ENCODE measurements around the gene RAB4A.
"Not testable (repeated sequence)": the region's sequence is repeated elsewhere in the genome, so short reads cannot be mapped to it uniquely, and the experiment has no call there.

The RAB4A gene

GRCh38 chr1:229272164-229273158 lies 1.6 kb downstream of the RAB4A start:
- no peak for DNase-seq

- no peak for DNase-seq
Observed at GRCh38 chr1:229273507-229274232, 2.8 kb downstream of the RAB4A start.

- no peak for DNase-seq
Observed at GRCh38 chr1:229275005-229275404, 4.1 kb downstream of the RAB4A start.

- no peak for DNase-seq
Observed at GRCh38 chr1:229278120-229278741, 7.3 kb downstream of the RAB4A start.

- no peak for DNase-seq
Observed at GRCh38 chr1:229279242-229279641, 8.3 kb downstream of the RAB4A start.

GRCh38 chr1:229280037-229280828 lies 9.3 kb downstream of the RAB4A start:
- DNase-seq: no peak

- DNase-seq: no peak
Observed at GRCh38 chr1:229280921-229281320, 10.0 kb downstream of the RAB4A start.

GRCh38 chr1:229281339-229281926 lies 10.5 kb downstream of the RAB4A start:
- no peak for DNase-seq

GRCh38 chr1:229282295-229282823 lies 11.4 kb downstream of the RAB4A start:
- no peak for DNase-seq

GRCh38 chr1:229283183-229283611 lies 12.3 kb downstream of the RAB4A start:
- DNase-seq: no peak

GRCh38 chr1:229284887-229285286 lies 14.0 kb downstream of the RAB4A start:
- DNase-seq: no peak

GRCh38 chr1:229285440-229285839 lies 14.5 kb downstream of the RAB4A start:
- no peak for DNase-seq

GRCh38 chr1:229286099-229286766 lies 15.3 kb downstream of the RAB4A start:
- DNase-seq: no peak

- no peak for DNase-seq
Observed at GRCh38 chr1:229287267-229287666, 16.4 kb downstream of the RAB4A start.

GRCh38 chr1:229288516-229288915 lies 17.6 kb downstream of the RAB4A start:
- no peak for DNase-seq

- DNase-seq: not testable (repeated sequence)
Observed at GRCh38 chr1:229291686-229292085, 20.8 kb downstream of the RAB4A start.

- no peak for DNase-seq
Observed at GRCh38 chr1:229293528-229294204, 22.8 kb downstream of the RAB4A start.

- no peak for DNase-seq
Observed at GRCh38 chr1:229295745-229296144, 24.8 kb downstream of the RAB4A start.

GRCh38 chr1:229296541-229296941 lies 25.6 kb downstream of the RAB4A start:
- no peak for DNase-seq

GRCh38 chr1:229297746-229298145 lies 26.8 kb downstream of the RAB4A start:
- DNase-seq: no peak

- DNase-seq: no peak
Observed at GRCh38 chr1:229298420-229298819, 27.5 kb downstream of the RAB4A start.

All from CD4-positive, alpha-beta T cell treated with Interleukin-17A for 1 hour (primary cell).